Mucosa of rectum (tissue), 2 donors: Measurements from ENCODE around the gene PCDHB2.
A peak's percentile ranks its signal among the peaks of the same experiment; 100 is the strongest.
"Not testable (repeated sequence)": the region's sequence is repeated elsewhere in the genome, so short reads cannot be mapped to it uniquely, and the experiment has no call there.

Source experiments
- H3K27ac ChIP-seq, 2 donors: one replicate each; pipeline ENCODE4 v1.7.0; 2013; ENCODE audit warnings: inconsistent platforms in 2 of 2, low read depth in 2 of 2, low read length in 2 of 2
- H3K27me3 ChIP-seq, 2 donors: one replicate each; pipeline ENCODE4 v1.7.0; 2013; ENCODE audit warnings: low read length in 2 of 2; ENCODE audit not compliant: control insufficient read depth in 2 of 2, insufficient read depth in 2 of 2
- H3K36me3 ChIP-seq, 2 donors: one replicate each; pipeline ENCODE4 v1.7.0; 2013; ENCODE audit warnings: low read length in 2 of 2; ENCODE audit not compliant: control insufficient read depth in 2 of 2, insufficient read depth in 2 of 2
- H3K4me1 ChIP-seq, 2 donors: one replicate each; pipeline ENCODE4 v1.7.0; 2013; ENCODE audit warnings: low read length in 2 of 2, mild to moderate bottlenecking in 1 of 2; ENCODE audit not compliant: control insufficient read depth in 2 of 2, insufficient read depth in 2 of 2
- H3K4me3 ChIP-seq, 2 donors: one replicate each; pipeline ENCODE4 v1.7.0; 2013; ENCODE audit warnings: low read length in 2 of 2
- H3K9ac ChIP-seq, 2 donors: one replicate each; pipeline ENCODE4 v1.7.0; 2013; ENCODE audit warnings: low read length in 2 of 2, low read depth in 1 of 2, mild to moderate bottlenecking in 1 of 2
- H3K9me3 ChIP-seq, 2 donors: one replicate each; pipeline ENCODE4 v1.7.0; 2013; ENCODE audit warnings: low read length in 2 of 2; ENCODE audit not compliant: control insufficient read depth in 2 of 2
- donor health status: healthy.
- donor health status: Normal muscosa, but diverticular disease.

Gene PCDHB2

DNA sequence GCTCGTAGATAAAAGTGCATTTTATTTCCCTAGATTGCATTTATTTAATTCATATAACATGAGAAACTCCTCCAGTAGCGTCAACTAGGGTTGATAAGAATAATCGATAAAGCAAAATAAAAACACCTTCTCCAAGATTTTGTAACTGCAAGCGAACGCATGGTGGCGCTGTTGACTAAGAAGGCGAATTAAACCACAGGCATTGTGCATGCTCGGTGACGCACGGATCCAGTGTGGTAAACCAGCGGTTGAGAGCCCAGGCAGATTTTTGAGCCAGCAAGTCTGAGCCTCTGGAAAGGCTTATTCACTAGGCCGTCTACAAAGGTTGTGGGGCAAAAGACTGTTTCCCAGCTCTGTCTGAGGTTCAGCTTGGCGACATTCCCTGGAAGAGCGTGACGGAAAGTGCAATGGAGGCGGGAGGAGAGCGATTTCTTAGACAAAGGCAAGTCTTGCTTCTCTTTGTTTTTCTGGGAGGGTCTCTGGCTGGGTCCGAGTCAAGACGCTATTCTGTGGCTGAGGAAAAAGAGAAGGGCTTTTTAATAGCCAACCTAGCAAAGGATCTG is 5.9 kb downstream of the PCDHB2 start, which contains the start of gene PCDHB3:
TSS of gene PCDHB3 (plus strand) at position 231 of the 563 bp plus-strand sequence. CDS start at position 408, 177 bp downstream.
- no peaks in the 10 kb centered on the region for H3K4me1 ChIP-seq
- H3K9me3 ChIP-seq = peaks cover 0 to 8% of the 10 kb centered on the region in 2 donors
- H3K9ac ChIP-seq = no peak within 1 kb of the TSS
- H3K27me3 ChIP-seq = no peaks in the 10 kb centered on the region
- peak within 1 kb of the TSS in 1 of 2 donors; percentile 59 for H3K4me3 ChIP-seq
- H3K27ac ChIP-seq = no peak within 1 kb of the TSS
- no peaks in the 10 kb centered on the region for H3K36me3 ChIP-seq

GRCh38 chr5:141101059-141101458 is 6.6 kb downstream of the PCDHB2 start:
- Histone ChIP-seq H3K27ac (no peak overlapping the region), H3K4me1 (no peaks in the 10 kb centered on the region), H3K27me3 (no peaks in the 10 kb centered on the region), H3K36me3 (no peaks in the 10 kb centered on the region), H3K4me3 (peak overlapping the region in 1 of 2 donors; percentile 59), H3K9me3 (peaks cover 0 to 6% of the 10 kb centered on the region in 2 donors), H3K9ac (no peak overlapping the region)

- H3K36me3 ChIP-seq, H3K4me3 ChIP-seq, H3K27ac ChIP-seq, H3K27me3 ChIP-seq, H3K9ac ChIP-seq, H3K9me3 ChIP-seq, H3K4me1 ChIP-seq: not testable (repeated sequence)
Observed at GRCh38 chr5:141102070-141102469, 7.7 kb downstream of the PCDHB2 start.

DNA sequence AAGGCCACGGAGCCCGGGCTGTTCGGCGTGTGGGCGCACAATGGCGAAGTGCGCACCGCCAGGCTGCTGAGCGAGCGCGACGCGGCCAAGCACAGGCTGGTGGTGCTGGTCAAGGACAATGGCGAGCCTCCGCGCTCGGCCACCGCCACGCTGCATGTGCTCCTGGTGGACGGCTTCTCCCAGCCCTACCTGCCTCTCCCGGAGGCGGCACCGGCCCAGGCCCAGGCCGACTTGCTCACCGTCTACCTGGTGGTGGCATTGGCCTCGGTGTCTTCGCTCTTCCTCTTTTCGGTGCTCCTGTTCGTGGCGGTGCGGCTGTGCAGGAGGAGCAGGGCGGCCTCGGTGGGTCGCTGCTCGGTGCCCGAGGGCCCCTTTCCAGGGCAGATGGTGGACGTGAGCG is 8.1 kb downstream of the PCDHB2 start:
- not testable (repeated sequence) for H3K36me3 ChIP-seq, H3K27me3 ChIP-seq, H3K4me1 ChIP-seq, H3K4me3 ChIP-seq, H3K27ac ChIP-seq, H3K9me3 ChIP-seq, H3K9ac ChIP-seq

- H3K27ac ChIP-seq = no peak overlapping the region
- H3K9ac ChIP-seq = no peak overlapping the region
- H3K9me3 ChIP-seq = peaks cover 0 to 9% of the 10 kb centered on the region in 2 donors
- no peaks in the 10 kb centered on the region for H3K36me3 ChIP-seq
- H3K4me3 ChIP-seq = no peak overlapping the region
- no peaks in the 10 kb centered on the region for H3K27me3 ChIP-seq
- no peaks in the 10 kb centered on the region for H3K4me1 ChIP-seq
Observed at GRCh38 chr5:141105350-141105749, 10.9 kb downstream of the PCDHB2 start.

DNA sequence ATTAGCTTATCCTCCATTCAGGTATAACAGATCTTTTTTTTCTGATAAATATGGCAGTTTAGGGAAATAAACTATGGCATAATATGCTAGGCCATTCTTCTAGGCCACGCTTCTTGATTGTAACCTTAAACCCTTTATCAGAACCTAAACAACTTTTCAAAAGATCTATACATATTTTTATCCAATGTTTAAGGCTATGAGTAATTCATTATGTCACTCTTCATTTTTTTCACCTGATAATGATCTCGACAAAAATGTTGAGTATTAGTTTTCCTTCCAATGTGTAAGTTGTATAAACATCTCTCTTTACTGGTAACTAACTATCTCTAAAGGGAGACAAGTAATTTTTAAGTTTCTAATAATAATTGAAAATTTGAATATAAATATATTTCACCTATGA is 24.8 kb downstream of the PCDHB2 start:
- Histone ChIP-seq H3K4me3 (no peak overlapping the region), H3K9ac (no peak overlapping the region), H3K36me3 (no peaks in the 10 kb centered on the region), H3K4me1 (no peaks in the 10 kb centered on the region), H3K27me3 (no peaks in the 10 kb centered on the region), H3K9me3 (peaks cover 0 to 2% of the 10 kb centered on the region in 2 donors), H3K27ac (no peak overlapping the region)

- Histone ChIP-seq H3K4me3 (peak within 1 kb of the TSS in 1 of 2 donors; percentile 35), H3K27ac (no peak within 1 kb of the TSS), H3K9ac (no peak within 1 kb of the TSS), H3K9me3 (peaks cover 0 to 2% of the 10 kb centered on the region in 2 donors), H3K36me3 (no peaks in the 10 kb centered on the region), H3K27me3 (no peaks in the 10 kb centered on the region), H3K4me1 (no peaks in the 10 kb centered on the region)
Observed at GRCh38 chr5:141121563-141121962, 27.1 kb downstream of the PCDHB2 start, which contains the start of gene PCDHB4. Gene PCDHB4 (plus strand): TSS chr5:141121818. CDS start chr5:141121999, 181 bp downstream.

DNA sequence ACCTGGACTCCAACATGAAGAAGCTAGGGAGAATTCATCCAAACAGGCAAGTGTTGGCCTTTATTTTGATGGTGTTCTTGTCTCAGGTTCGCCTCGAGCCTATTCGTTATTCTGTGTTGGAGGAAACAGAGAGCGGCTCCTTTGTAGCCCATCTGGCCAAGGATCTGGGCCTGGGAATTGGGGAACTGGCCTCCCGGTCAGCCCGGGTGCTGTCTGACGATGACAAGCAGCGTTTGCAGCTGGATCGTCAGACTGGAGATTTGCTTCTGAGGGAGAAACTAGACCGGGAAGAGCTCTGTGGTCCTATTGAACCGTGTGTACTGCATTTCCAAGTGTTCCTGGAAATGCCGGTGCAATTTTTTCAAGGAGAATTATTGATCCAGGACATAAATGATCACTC is 27.6 kb downstream of the PCDHB2 start:
- Histone ChIP-seq H3K9me3 (no peaks in the 10 kb centered on the region), H3K27ac (no peak overlapping the region), H3K4me3 (peak overlapping the region in 1 of 2 donors; percentile 35), H3K9ac (no peak overlapping the region), H3K27me3 (no peaks in the 10 kb centered on the region), H3K36me3 (no peaks in the 10 kb centered on the region), H3K4me1 (no peaks in the 10 kb centered on the region)

- not testable (repeated sequence) for H3K4me1 ChIP-seq, H3K9me3 ChIP-seq, H3K4me3 ChIP-seq, H3K27ac ChIP-seq, H3K36me3 ChIP-seq, H3K27me3 ChIP-seq, H3K9ac ChIP-seq
Observed at GRCh38 chr5:141123396-141124135, 29.2 kb downstream of the PCDHB2 start.

- no peaks in the 10 kb centered on the region for H3K27me3 ChIP-seq
- H3K4me1 ChIP-seq = no peaks in the 10 kb centered on the region
- peaks cover 0 to 4% of the 10 kb centered on the region in 2 donors for H3K9me3 ChIP-seq
- H3K36me3 ChIP-seq = no peaks in the 10 kb centered on the region
- no peak overlapping the region for H3K9ac ChIP-seq
- H3K4me3 ChIP-seq = no peak overlapping the region
- H3K27ac ChIP-seq = no peak overlapping the region
Observed at GRCh38 chr5:141127305-141127704, 32.9 kb downstream of the PCDHB2 start.
